ENCODE data around the gene RBMS1.

RBMS1 gene

GRCh38 chr2:160326786-160327185 is 166.8 kb downstream of the RBMS1 start:
- DNase-seq, result no peak

DNA sequence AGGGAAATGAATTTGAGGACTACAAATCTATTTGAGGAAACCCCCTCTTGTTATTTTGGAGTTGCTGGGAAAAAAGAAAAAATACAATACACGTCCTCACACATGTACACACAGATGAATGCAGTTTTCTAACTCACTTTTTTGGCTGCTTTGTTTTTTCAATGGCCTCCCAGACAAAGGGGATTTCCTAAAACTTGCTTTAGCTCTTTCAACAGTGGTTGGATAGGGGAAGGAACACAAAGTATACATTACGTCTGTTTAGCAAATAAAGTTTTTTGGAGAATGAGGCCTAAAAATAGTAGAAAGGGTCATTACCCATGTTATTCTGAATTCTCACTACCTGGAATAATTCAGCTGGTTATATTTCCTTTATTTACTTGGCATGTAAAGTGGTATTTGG is 168.2 kb downstream of the RBMS1 start:
- DNase-seq, result no peak

- DNase-seq, result no peak
These were observed 168.7 kb downstream of the RBMS1 start for GRCh38 chr2:160324917-160325316.

- peak; percentile 66 for DNase-seq
These were observed 169.3 kb downstream of the RBMS1 start for GRCh38 chr2:160324161-160324800.

DNA sequence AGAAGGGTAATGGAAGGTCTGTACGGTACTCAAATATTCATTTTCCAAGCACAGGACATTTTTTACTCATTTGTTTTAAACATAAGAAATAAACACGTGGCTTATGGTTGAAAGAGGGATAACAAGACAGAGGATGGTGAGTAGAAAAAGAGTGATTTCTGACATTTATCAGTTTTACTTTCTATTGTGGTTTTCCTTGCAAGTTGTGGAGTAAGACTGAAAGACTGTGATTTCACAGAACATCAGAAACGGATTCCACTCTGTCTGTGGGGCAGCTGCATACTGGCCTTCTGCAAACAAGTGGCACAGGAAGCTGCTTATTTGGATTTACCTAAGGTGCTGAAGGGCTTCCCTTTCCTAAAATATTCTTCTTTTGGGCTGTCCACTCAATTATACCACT is 171.3 kb downstream of the RBMS1 start:
- DNase-seq, result no peak

GRCh38 chr2:160321006-160321405 is 172.6 kb downstream of the RBMS1 start:
- DNase-seq, result no peak

GRCh38 chr2:160319700-160320099 is 173.9 kb downstream of the RBMS1 start:
- no peak for DNase-seq

DNA sequence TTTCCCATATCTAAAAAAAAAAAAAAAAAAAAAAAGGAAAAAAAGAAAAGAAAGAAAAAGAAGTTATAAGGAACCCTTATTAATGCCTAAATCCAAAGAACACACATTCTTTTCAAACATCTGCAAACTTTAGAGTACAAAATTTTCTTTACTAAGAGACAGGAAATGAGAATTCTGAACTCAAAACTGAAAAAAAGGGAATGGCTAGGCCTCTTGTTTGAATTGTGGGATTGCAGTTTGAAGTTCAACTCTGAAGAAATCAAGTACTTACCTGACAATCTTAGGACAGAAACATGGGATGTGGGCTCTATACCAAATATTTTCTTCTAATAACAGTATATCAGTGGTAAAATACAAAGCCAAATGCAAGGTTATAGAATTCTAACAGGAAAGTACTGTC is 175.4 kb downstream of the RBMS1 start:
- DNase-seq, result no peak

DNA sequence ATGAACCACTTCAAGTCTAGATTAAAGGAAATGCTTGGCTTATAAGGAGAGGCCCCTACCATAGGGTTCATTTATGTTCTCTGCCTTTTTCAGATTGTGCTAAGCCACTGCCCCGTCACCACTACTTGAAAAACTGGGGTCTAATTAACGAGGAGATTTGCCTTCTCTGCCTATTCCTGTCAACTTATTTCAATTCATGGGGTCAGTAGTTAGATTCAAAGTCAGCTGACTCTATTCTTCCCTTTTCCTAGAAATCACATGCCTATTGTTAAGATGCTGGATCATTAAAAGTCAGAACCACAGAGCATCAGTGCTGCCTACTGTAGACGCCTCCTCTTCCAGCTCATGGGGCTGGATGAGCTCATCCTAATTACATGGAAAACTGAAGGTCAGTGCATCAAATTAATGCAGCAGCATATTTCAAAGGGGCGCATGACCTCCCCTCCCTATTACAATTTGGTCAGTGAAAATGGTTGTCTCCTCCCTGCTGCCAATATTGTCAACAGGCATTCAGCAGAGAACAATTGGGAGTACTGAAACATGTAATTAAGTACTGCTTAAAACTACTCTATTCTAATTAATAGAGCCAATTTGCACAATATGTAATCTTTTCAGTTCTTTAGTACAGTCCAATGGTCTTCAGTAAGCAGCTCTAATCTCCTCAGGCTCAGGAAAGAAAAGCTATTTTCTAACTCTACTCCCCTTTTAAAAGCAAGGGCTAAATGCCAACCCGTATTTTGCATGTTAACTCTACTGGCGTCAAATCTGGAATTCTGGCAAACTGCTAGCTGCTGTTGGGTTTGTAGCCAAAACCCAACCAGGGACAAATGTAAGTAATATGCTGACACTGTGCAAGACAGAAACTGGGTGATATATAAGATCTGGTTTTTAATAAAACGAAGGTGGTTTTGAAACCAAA is 176.2 kb downstream of the RBMS1 start:
- DNase-seq, result peak; percentile 89

GRCh38 chr2:160315337-160315736 is 178.3 kb downstream of the RBMS1 start:
- DNase-seq, result no peak

GRCh38 chr2:160310118-160310828 is 183.3 kb downstream of the RBMS1 start:
- no peak for DNase-seq

- DNase-seq, result no peak
These were observed 184.0 kb downstream of the RBMS1 start for GRCh38 chr2:160309585-160309984.

- no peak for DNase-seq
These were observed 184.7 kb downstream of the RBMS1 start for GRCh38 chr2:160308915-160309314.

DNA sequence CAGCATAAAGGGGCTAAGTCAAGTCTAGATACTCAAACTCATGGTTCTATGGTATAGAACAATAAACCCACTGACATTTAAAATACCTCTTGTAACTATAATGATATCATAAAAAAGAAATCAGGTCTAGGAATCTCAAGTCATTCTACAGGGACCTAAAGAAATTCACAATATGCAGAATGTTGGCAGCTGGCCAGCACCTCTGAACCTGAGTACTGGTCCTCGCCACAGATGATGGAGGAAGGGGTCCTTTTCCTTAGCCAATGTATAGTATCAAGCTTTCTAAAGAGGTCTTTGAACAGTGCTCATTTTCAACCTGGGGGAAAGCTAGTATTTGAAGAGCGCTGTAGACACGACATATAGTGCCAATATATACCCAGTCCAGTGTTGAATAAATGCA is 185.1 kb downstream of the RBMS1 start:
- no peak for DNase-seq

DNA sequence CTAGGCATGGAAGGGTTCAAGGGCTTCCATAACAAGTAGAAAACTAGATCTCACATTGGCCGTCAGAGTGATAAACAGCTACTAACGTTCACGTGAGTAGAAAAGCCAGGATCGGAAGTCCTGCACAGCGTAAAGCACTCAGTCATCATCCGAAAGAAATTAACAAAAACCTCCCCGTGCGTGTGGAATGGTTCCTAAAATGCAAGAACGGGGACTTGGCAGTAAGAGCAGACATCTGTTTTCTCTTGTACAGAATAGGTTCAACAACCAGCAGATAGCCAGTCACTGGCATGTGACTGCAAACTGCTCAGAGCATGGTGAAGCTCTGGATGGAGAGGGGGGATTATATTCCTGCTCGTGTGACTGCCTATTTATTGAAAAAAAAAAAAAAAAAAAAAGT is 186.6 kb downstream of the RBMS1 start:
- no peak for DNase-seq

- DNase-seq, result no peak
These were observed 188.4 kb downstream of the RBMS1 start for GRCh38 chr2:160305081-160305750.

DNA sequence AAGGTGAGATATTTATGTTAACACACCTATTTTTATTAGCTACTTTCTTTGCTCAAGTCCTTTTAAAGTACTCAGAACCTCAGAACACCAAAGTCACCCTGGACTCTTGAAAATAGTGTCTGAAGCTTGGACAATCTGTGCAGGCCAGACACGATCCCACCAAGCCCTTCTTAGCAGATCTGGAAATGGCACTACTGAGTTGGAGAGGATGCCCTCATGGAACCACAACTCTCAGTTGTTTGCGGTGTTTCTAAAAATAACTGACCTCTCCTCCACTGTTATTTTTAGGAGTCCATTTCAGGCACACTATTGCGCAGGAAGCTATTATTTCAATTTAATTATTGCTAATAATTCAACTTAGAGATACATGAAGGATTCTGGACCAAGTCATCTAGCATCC is 190.1 kb downstream of the RBMS1 start:
- no peak for DNase-seq

DNA sequence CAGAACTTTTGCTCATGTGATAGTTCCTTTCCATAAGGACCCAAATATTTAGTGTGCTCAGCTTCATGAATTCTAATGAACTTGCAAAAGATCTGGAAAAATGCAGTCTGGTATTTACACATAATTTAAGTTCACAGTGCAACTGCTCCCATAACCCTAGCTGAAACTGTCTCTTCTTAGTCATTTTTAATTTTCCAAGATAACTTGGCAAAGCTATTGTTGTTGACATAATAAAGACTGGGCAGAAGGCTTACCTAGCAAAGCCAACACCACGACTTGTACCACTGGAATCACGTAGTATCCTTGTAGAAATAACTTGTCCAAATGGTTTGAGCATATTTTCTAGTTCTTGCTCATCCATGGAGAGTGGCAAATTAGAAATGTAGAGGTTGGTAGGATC is 190.5 kb downstream of the RBMS1 start:
- DNase-seq, result no peak

GRCh38 chr2:160301420-160301819 is 192.2 kb downstream of the RBMS1 start:
- DNase-seq, result no peak

DNA sequence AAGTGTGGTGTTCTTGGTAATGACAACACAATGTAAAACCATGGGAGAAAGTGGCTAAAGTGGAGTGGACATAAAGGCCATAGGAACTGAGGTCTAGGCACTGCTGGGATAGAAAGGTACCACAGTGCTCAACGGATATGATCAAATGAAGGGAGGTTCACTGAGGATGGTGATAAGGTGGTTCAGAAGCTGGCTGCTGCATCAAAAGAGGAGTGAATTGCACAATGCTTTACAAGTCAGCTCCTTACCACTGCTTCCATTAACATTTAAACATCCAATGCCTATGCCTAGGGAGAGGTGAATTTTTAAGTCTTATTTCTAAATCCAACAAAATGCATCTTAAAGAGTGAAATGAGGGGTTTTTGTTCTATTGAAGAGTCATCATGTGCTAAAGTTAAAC is 193.4 kb downstream of the RBMS1 start:
- DNase-seq, result no peak

- no peak for DNase-seq
These were observed 194.1 kb downstream of the RBMS1 start for GRCh38 chr2:160299540-160299939.

DNA sequence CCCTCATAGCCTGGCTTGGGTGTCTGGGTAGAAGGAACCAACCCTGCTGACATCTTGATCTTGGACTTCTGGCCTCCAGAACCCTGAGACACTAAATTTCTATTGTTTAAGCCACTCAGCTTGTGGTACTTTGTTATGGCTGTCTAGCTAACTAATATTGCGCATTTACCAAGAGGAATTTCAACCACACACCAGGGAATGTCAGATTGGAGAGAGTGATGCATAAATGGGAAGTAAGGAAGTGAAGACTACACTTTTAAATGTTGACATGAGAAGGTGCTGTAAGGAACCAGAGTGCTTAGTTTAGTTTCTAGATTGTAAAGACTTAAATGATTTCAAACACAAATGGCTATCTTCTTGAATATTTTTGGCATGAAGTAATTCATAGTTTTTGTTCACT is 194.6 kb downstream of the RBMS1 start:
- no peak for DNase-seq

GRCh38 chr2:160295519-160296207 is 197.9 kb downstream of the RBMS1 start:
- no peak for DNase-seq
